Measurements from ENCODE around the gene EPHB1.

Gene EPHB1

DNA sequence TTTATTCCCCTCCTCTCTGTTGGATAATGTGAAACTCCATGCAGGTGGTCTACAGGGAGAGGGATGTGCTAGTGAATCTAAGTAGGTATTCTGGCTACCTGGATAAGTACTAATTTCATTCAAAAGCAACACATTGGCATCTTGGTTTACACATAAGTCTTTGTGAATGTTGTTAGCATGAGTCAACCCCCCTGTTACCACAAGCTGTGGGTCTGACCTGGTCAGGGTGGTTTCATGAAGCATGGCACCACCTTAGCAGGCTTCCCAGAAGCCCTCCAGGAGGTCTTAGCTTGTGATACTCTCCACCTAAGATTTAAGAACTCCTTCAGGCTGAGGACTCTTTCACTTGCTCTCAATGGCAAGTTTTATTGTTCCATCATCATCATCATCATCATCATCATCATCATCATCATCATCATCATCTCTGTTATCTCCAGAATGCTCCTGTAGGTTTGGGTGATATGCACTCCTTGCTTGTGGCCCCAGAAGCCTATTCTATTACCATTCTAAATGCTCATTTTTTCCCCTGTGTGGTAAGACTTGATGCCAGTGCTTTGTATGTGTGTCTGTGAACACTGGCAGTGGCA is 62.8 kb downstream of the EPHB1 start:
- Histone ChIP-seq H3K27me3 (ENCODE audit: control insufficient read depth in 1 of 2, insufficient read depth in 2 of 2, low read length in 2 of 2) (no peaks in the 10 kb centered on the region), H3K27ac (ENCODE audit: low read depth, low read length) (no peak overlapping the region), H3K9me3 (ENCODE audit: control insufficient read depth in 1 of 2, low read length in 2 of 2) (no peaks in the 10 kb centered on the region), H3K36me3 (ENCODE audit: control insufficient read depth in 1 of 2, insufficient read depth in 2 of 2, low read length in 2 of 2) (no peaks in the 10 kb centered on the region), H3K4me1 (ENCODE audit: control insufficient read depth in 1 of 2, insufficient read depth in 2 of 2, low read length in 2 of 2) (peaks cover 4 to 6% of the 10 kb centered on the region in 2 donors), H3K4me3 (ENCODE audit: low read depth in 1 of 2, low read length in 2 of 2) (no peak overlapping the region), H3K9ac (ENCODE audit: low read depth in 1 of 2, low read length in 2 of 2) (no peak overlapping the region)

DNA sequence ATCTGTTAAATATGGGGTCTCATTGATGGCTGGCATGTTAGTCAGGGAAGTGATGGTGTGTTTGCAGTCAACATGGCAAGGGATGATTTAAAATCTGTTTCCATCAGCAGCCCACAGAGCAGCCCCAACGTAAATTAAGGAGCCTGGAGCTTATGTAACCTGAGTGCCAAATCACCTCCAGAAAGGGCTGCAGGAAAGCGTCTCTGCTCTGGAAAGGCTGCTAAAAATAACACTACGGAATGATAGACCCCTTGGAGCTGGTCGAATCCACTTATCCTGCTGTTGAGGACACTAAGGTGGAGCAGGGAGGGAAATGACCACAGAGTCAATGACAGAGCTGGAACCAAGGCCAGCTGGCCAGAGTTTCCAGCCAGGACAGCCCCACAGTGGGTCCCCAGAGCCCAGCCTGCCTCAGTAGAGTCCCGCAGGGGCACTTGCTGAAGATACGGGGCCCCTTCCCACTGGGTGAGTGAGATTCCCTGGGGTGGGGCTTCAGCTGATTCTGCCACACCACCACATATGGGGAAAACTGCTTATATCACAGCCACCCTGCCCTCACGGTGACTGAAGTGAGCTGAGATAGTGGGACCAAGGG is 63.5 kb downstream of the EPHB1 start:
- Histone ChIP-seq H3K9ac (ENCODE audit: low read depth in 1 of 2, low read length in 2 of 2) (no peak overlapping the region), H3K4me3 (ENCODE audit: low read depth in 1 of 2, low read length in 2 of 2) (no peak overlapping the region), H3K27ac (ENCODE audit: low read depth, low read length) (no peak overlapping the region), H3K9me3 (ENCODE audit: control insufficient read depth in 1 of 2, low read length in 2 of 2) (no peaks in the 10 kb centered on the region), H3K4me1 (ENCODE audit: control insufficient read depth in 1 of 2, insufficient read depth in 2 of 2, low read length in 2 of 2) (peaks cover 0 to under 1% of the 10 kb centered on the region in 2 donors), H3K36me3 (ENCODE audit: control insufficient read depth in 1 of 2, insufficient read depth in 2 of 2, low read length in 2 of 2) (no peaks in the 10 kb centered on the region), H3K27me3 (ENCODE audit: control insufficient read depth in 1 of 2, insufficient read depth in 2 of 2, low read length in 2 of 2) (no peaks in the 10 kb centered on the region)

DNA sequence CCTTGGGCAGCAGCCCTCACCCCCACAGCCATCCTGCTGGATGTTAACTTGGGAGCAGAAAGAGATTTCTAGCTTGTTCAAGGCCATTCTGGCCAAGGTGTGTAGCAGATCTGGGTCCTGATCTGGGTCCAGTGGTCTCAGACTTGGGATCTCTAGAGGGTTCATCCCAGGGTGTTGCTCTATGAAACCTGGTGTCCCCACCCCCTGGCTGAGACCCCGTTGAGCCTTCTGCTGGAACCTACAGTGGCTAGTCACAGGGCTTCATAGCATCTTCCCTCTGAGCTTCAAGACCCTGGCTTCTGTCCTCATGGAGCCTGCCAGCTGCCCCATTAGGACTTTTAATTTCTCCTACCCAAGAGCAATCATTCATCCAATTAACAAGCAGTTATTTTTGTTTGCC is 64.3 kb downstream of the EPHB1 start:
- no peaks in the 10 kb centered on the region for H3K36me3 ChIP-seq (ENCODE audit: control insufficient read depth in 1 of 2, insufficient read depth in 2 of 2, low read length in 2 of 2)
- no peak overlapping the region for H3K4me3 ChIP-seq (ENCODE audit: low read depth in 1 of 2, low read length in 2 of 2)
- no peaks in the 10 kb centered on the region for H3K27me3 ChIP-seq (ENCODE audit: control insufficient read depth in 1 of 2, insufficient read depth in 2 of 2, low read length in 2 of 2)
- H3K27ac ChIP-seq (ENCODE audit: low read depth, low read length) = no peak overlapping the region
- H3K9me3 ChIP-seq (ENCODE audit: control insufficient read depth in 1 of 2, low read length in 2 of 2) = no peaks in the 10 kb centered on the region
- no peak overlapping the region for H3K9ac ChIP-seq (ENCODE audit: low read depth in 1 of 2, low read length in 2 of 2)
- no peaks in the 10 kb centered on the region for H3K4me1 ChIP-seq (ENCODE audit: control insufficient read depth in 1 of 2, insufficient read depth in 2 of 2, low read length in 2 of 2)

DNA sequence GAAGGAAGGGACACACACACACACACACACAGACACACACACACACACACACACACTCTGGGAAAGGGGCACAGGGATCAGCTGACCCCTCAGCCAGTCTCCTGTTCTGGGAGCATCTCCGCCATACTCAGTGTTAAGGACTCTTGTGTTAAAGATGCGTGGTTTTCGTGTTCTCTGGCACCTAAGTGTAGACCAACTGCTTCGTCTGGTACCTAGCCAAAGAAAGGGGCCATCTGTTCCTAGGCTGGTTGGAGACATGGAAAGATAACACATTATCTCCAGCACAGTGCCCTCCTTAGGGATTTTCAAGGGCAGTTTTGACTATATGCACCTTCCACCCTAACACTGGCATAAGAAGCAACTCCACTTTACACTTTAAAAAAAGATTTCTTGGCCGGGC is 65.1 kb downstream of the EPHB1 start:
- no peaks in the 10 kb centered on the region for H3K27me3 ChIP-seq (ENCODE audit: control insufficient read depth in 1 of 2, insufficient read depth in 2 of 2, low read length in 2 of 2)
- H3K36me3 ChIP-seq (ENCODE audit: control insufficient read depth in 1 of 2, insufficient read depth in 2 of 2, low read length in 2 of 2) = no peaks in the 10 kb centered on the region
- H3K9me3 ChIP-seq (ENCODE audit: control insufficient read depth in 1 of 2, low read length in 2 of 2) = no peaks in the 10 kb centered on the region
- no peak overlapping the region for H3K27ac ChIP-seq (ENCODE audit: low read depth, low read length)
- no peak overlapping the region for H3K4me3 ChIP-seq (ENCODE audit: low read depth in 1 of 2, low read length in 2 of 2)
- H3K9ac ChIP-seq (ENCODE audit: low read depth in 1 of 2, low read length in 2 of 2) = no peak overlapping the region
- no peaks in the 10 kb centered on the region for H3K4me1 ChIP-seq (ENCODE audit: control insufficient read depth in 1 of 2, insufficient read depth in 2 of 2, low read length in 2 of 2)

DNA sequence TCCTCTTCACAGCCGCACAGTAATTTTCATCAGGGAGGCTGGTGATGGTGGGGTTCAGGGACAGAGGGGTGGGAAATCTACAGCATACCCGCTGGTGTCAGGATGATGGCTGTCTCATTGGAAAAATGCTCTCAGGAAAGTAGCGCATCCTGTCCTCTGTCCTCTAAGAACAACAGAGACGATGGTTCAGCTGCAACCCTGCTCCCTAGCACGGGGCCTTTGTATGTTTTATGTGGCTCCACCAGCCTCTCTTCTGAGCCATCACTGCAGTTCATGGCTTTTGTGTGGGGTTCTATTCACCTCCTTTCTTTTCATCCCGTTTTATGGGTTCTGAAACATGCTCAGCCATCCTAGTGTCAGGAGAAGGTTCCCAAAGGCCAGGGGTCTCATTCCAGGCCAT is 68.9 kb downstream of the EPHB1 start:
- Histone ChIP-seq H3K27ac (ENCODE audit: low read depth, low read length) (no peak overlapping the region), H3K9ac (ENCODE audit: low read depth in 1 of 2, low read length in 2 of 2) (no peak overlapping the region), H3K4me1 (ENCODE audit: control insufficient read depth in 1 of 2, insufficient read depth in 2 of 2, low read length in 2 of 2) (no peaks in the 10 kb centered on the region), H3K27me3 (ENCODE audit: control insufficient read depth in 1 of 2, insufficient read depth in 2 of 2, low read length in 2 of 2) (no peaks in the 10 kb centered on the region), H3K9me3 (ENCODE audit: control insufficient read depth in 1 of 2, low read length in 2 of 2) (no peaks in the 10 kb centered on the region), H3K36me3 (ENCODE audit: control insufficient read depth in 1 of 2, insufficient read depth in 2 of 2, low read length in 2 of 2) (no peaks in the 10 kb centered on the region), H3K4me3 (ENCODE audit: low read depth in 1 of 2, low read length in 2 of 2) (no peak overlapping the region)

DNA sequence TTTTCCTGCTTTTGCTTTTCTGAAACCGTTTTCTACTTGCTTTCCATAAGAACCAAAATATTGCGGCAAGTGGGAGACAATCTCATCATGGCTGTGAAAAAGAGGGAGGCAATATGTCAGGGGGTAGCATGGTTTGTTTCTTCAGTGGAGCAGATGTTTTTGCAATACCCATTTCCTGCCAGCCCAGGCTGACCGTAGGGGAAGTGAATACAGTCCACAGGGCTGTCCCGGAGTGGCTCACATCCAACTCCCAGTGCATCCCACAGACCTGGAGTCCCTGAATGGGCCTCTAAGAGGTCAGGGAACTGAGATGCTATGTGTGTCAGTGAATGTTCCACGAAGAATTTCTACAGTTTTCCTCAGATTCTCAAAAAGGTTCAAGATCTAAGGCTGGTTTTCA is 69.6 kb downstream of the EPHB1 start:
- H3K27ac ChIP-seq (ENCODE audit: low read depth, low read length) = no peak overlapping the region
- no peak overlapping the region for H3K4me3 ChIP-seq (ENCODE audit: low read depth in 1 of 2, low read length in 2 of 2)
- no peaks in the 10 kb centered on the region for H3K4me1 ChIP-seq (ENCODE audit: control insufficient read depth in 1 of 2, insufficient read depth in 2 of 2, low read length in 2 of 2)
- no peak overlapping the region for H3K9ac ChIP-seq (ENCODE audit: low read depth in 1 of 2, low read length in 2 of 2)
- no peaks in the 10 kb centered on the region for H3K36me3 ChIP-seq (ENCODE audit: control insufficient read depth in 1 of 2, insufficient read depth in 2 of 2, low read length in 2 of 2)
- no peaks in the 10 kb centered on the region for H3K27me3 ChIP-seq (ENCODE audit: control insufficient read depth in 1 of 2, insufficient read depth in 2 of 2, low read length in 2 of 2)
- H3K9me3 ChIP-seq (ENCODE audit: control insufficient read depth in 1 of 2, low read length in 2 of 2) = no peaks in the 10 kb centered on the region

DNA sequence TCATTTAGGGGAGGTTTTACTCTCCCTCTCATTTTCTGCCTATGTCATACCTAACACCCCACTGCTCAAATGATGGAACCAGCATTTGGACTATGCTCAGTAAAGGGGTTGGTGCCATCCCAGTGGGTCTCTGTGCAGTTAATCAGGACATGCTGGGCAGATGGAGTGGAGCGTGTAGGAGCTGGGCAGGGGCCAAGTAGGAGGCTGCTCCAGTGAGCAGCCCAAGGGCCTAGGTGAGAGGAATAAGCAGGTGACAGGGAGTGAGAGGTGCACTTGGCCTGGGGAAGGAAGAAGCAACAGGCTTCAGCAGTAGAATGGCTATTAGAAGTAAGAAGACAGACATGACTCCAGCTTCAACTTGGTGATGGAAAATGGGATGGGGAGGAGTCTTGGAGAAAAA is 72.2 kb downstream of the EPHB1 start:
- H3K9me3 ChIP-seq (ENCODE audit: control insufficient read depth in 1 of 2, low read length in 2 of 2) = no peaks in the 10 kb centered on the region
- H3K27me3 ChIP-seq (ENCODE audit: control insufficient read depth in 1 of 2, insufficient read depth in 2 of 2, low read length in 2 of 2) = no peaks in the 10 kb centered on the region
- no peak overlapping the region for H3K9ac ChIP-seq (ENCODE audit: low read depth in 1 of 2, low read length in 2 of 2)
- no peak overlapping the region for H3K27ac ChIP-seq (ENCODE audit: low read depth, low read length)
- H3K4me3 ChIP-seq (ENCODE audit: low read depth in 1 of 2, low read length in 2 of 2) = no peak overlapping the region
- no peaks in the 10 kb centered on the region for H3K36me3 ChIP-seq (ENCODE audit: control insufficient read depth in 1 of 2, insufficient read depth in 2 of 2, low read length in 2 of 2)
- peaks cover 0 to 7% of the 10 kb centered on the region in 2 donors for H3K4me1 ChIP-seq (ENCODE audit: control insufficient read depth in 1 of 2, insufficient read depth in 2 of 2, low read length in 2 of 2)

DNA sequence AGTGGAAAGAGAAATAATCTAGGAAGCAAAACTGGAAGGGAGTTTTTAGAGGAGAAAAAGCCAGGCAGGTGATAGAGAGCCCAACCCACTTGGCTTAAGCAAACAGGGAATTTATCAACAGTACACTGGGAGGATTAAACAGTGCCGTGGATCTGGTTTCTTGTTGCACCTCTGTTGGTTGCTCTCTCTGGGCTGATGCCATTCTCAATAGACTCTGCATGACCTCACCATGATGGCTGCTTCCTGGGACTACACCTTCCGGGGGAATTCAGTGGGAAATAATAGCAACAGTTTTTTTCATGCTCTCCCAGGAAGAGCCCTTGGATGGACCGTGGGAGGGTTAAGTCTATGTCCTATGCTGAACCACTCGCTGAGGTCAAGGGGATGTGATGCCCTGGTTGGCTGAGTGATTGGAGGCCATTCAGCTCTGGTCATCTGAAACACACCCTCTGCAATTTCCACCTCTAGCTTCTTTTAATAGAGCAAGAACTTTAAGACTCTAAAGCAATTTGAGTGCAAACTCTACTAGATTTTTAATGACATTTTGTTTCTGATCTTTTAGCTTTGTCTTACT is 74.2 kb downstream of the EPHB1 start:
- Histone ChIP-seq H3K4me3 (ENCODE audit: low read depth in 1 of 2, low read length in 2 of 2) (no peak overlapping the region), H3K4me1 (ENCODE audit: control insufficient read depth in 1 of 2, insufficient read depth in 2 of 2, low read length in 2 of 2) (peaks cover 0 to 7% of the 10 kb centered on the region in 2 donors), H3K27me3 (ENCODE audit: control insufficient read depth in 1 of 2, insufficient read depth in 2 of 2, low read length in 2 of 2) (no peaks in the 10 kb centered on the region), H3K36me3 (ENCODE audit: control insufficient read depth in 1 of 2, insufficient read depth in 2 of 2, low read length in 2 of 2) (no peaks in the 10 kb centered on the region), H3K9ac (ENCODE audit: low read depth in 1 of 2, low read length in 2 of 2) (no peak overlapping the region), H3K9me3 (ENCODE audit: control insufficient read depth in 1 of 2, low read length in 2 of 2) (no peaks in the 10 kb centered on the region), H3K27ac (ENCODE audit: low read depth, low read length) (no peak overlapping the region)

DNA sequence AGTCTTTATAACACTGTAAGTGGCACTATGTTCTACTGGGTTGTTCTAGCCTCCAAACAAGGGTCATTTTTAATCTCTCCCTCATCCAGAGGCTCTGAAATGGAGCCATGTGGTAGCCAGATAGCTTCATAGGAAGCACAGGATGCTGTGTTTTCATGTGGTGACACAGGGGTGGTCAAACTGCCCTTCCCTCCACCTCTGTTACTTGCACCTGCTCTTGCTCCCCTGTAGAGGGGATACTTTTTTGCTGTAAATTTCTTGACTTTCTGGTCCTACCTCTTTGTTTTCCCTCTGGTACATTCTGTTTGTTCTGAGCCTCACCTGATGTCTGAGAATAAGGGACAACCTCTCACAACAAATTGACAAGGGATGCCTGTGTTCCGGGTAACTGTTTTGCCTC is 76.8 kb downstream of the EPHB1 start:
- no peaks in the 10 kb centered on the region for H3K9me3 ChIP-seq (ENCODE audit: control insufficient read depth in 1 of 2, low read length in 2 of 2)
- peaks cover 8 to 11% of the 10 kb centered on the region in 2 donors for H3K4me1 ChIP-seq (ENCODE audit: control insufficient read depth in 1 of 2, insufficient read depth in 2 of 2, low read length in 2 of 2)

DNA sequence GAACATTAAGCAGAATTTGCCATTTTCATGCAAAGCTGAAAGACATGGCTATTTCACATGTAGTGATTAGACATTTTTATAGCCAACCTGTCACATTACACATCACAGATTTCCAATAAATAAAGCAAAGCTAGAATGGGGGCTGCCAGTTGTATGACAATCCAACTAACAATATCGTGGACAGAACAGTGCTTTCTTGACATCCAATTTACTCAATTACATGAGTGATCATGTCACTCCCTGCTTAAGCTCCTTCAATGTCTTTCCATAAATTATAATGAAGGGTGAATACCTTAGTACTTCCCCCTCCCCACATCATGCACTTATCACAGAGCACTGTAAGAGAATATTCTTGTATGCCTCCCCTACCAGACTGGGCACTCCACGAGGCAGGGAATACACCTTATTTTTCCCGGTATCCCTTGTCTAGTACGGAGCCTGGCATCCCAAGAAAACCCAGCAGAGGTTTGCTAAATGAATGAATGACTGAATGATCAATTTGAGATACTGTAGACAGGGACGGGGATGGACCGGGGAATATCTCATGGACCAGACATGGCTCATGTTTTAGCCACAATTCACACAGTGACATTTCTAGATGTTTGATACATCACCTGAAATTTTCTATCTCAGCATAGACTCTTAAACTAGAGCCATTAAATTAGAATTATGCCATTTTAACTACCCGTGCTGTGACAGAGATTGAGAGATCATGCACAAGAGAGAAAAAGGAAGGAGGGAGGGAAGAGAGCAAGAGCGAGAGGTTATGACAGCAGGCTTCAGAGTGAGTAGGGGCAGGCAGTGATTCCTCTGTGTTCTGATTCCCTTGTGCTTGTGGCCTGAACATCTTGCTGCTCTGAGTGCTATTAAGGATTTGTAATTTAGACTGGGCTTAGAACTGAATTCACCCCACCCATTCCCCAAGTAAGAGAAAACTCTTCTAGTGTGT is 77.7 kb downstream of the EPHB1 start:
- H3K9ac ChIP-seq (ENCODE audit: low read depth in 1 of 2, low read length in 2 of 2) = no peak overlapping the region
- H3K36me3 ChIP-seq (ENCODE audit: control insufficient read depth in 1 of 2, insufficient read depth in 2 of 2, low read length in 2 of 2) = no peaks in the 10 kb centered on the region
- H3K4me1 ChIP-seq (ENCODE audit: control insufficient read depth in 1 of 2, insufficient read depth in 2 of 2, low read length in 2 of 2) = peaks cover 8 to 11% of the 10 kb centered on the region in 2 donors
- H3K27me3 ChIP-seq (ENCODE audit: control insufficient read depth in 1 of 2, insufficient read depth in 2 of 2, low read length in 2 of 2) = no peaks in the 10 kb centered on the region
- no peak overlapping the region for H3K4me3 ChIP-seq (ENCODE audit: low read depth in 1 of 2, low read length in 2 of 2)
- no peaks in the 10 kb centered on the region for H3K9me3 ChIP-seq (ENCODE audit: control insufficient read depth in 1 of 2, low read length in 2 of 2)
- no peak overlapping the region for H3K27ac ChIP-seq (ENCODE audit: low read depth, low read length)

More for the DNA sequence above, 76.8 kb downstream of the EPHB1 start:
- no peak overlapping the region for H3K27ac ChIP-seq (ENCODE audit: low read depth, low read length)
- H3K4me3 ChIP-seq (ENCODE audit: low read depth in 1 of 2, low read length in 2 of 2) = no peak overlapping the region
- no peaks in the 10 kb centered on the region for H3K36me3 ChIP-seq (ENCODE audit: control insufficient read depth in 1 of 2, insufficient read depth in 2 of 2, low read length in 2 of 2)
- H3K27me3 ChIP-seq (ENCODE audit: control insufficient read depth in 1 of 2, insufficient read depth in 2 of 2, low read length in 2 of 2) = no peaks in the 10 kb centered on the region
- H3K9ac ChIP-seq (ENCODE audit: low read depth in 1 of 2, low read length in 2 of 2) = no peak overlapping the region

All from duodenal mucosa (tissue), 2 donors.